NK-92 (cell line): ENCODE data around the gene ELMOD1.

Experiments used
- DNase-seq: peaks from one replicate; lab custom pipeline; 2025; ENCODE audit not compliant: unreplicated experiment; lab: John Stamatoyannopoulos, UW

The ELMOD1 gene

GRCh38 chr11:107583629-107584195 lies 7.2 kb upstream of the ELMOD1 start:
- no peak for DNase-seq

GRCh38 chr11:107587306-107587979 lies 3.5 kb upstream of the ELMOD1 start:
- no peak for DNase-seq

- no peak for DNase-seq
Measured at GRCh38 chr11:107591378-107592230, 657 bp downstream of the ELMOD1 start.

DNA sequence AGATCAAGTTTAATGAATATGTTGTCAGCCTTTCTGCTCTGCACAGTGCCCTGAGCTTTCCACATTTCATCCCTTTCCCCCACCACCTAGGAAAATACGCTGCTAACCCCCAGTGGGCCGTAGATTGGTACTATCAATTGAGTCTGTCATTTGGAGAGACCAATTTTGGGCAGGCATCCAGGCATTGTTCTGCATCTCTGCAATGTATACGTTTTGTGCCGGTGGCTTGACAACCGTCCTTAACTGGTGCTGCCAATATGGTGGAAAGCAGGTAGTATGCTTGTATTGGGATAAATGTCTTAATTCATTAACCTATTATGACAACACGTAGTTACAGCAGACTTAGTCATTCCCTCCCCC lies 1.3 kb downstream of the ELMOD1 start:
- DNase-seq: no peak

DNA sequence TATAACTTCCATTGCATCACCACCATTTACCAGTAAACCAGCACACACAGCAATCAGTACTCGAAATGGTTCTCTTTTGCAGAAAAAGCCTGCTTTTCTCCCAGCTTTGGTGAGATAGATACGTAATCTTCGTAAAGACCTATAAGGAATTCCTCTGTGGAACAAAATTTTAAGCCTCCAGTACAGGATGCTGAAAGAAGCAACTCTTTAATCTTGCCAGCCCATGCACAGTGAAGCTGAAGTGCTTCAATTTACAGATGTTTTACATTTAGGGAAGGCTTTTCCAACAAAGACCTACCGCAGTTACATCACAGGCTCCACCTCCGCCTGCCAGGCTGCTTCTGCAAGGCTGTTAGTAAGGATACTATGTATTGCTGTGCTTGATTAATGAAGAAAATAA lies 1.9 kb downstream of the ELMOD1 start:
- no peak for DNase-seq

- no peak for DNase-seq
Measured at GRCh38 chr11:107593951-107594350, 3.0 kb downstream of the ELMOD1 start.

GRCh38 chr11:107594736-107595135 lies 3.8 kb downstream of the ELMOD1 start:
- no peak for DNase-seq

- DNase-seq: no peak
Measured at GRCh38 chr11:107598225-107599139, 7.5 kb downstream of the ELMOD1 start.

DNA sequence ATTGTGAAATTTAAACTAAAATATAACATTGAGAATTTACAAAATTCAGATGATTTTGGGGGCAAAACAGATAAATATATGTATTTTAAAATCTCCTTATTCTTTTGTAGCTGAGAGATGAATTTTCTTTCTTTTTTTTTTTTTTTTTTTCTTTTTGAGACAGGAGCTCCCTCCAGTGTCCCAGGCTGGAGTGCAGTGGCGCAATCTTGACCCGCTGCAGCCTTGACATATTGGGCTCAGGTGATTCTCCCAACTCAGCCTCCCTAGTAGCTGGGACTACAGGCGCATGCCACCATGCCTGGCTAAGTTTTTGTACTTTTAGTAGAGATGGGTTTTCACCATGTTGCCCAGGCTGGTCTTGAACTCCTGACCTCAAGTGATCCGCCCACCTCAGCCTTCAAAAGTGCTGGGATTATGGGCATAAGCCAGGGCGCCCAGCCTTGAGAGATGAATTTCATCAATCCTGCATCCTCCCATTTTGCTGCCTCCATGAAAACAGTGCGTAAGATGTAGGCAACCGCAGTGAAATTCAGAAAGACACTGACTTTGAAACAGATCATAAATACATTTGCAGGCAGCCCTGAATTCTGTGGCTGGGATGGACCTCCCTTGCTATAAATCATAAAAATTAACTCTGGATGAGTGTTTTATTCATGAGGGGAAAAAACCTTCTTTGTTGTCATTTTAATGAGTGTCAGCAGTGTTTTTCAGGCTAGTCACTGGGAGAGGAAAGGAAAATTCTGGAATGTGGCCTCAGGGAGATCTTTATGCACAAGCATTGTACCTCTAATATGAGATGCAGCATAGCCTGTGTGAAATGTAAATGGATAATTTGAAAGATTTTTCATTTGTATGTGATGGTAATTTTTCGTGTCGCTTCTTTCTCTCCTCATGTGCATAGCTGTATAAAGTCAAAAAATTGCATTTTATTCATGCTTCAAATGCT lies 14.4 kb downstream of the ELMOD1 start:
- DNase-seq: no peak

DNA sequence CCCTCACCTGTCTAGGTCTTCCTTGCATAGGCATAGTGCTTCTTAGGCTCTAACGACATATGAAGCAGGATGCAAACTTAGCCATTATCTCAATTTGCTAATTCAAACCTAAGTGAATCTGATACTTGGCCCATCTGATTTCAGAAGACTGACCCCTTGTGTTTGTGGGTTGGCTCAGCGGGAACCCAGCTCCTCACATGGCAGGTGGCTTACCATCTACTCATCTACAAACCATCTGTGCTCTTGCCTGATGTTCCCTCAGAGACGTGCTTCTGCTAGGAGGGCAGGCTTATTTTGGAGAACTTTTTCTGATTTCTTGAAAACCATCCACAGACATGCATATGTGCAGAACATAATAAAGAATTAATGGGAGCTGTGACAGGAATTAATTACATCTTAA lies 15.2 kb downstream of the ELMOD1 start:
- no peak for DNase-seq

DNA sequence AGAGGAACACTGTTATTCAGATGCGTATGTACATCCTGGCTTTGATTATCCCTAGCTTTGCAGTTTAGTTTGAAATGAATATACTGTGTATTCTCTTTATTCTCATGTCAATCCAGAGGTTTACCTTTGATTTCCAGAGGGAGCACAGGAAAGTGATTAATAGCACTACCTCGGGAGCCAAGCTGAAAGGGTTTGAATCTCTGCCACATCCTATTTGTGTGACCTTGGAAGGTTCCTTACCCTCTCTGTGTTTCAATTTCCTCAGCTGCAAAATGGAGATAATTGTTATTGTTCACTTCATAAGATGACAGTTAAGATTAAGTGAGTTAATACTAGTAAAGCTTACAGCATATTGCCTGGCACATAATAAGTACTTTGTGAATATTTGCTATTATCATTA lies 17.9 kb downstream of the ELMOD1 start:
- DNase-seq: no peak

DNA sequence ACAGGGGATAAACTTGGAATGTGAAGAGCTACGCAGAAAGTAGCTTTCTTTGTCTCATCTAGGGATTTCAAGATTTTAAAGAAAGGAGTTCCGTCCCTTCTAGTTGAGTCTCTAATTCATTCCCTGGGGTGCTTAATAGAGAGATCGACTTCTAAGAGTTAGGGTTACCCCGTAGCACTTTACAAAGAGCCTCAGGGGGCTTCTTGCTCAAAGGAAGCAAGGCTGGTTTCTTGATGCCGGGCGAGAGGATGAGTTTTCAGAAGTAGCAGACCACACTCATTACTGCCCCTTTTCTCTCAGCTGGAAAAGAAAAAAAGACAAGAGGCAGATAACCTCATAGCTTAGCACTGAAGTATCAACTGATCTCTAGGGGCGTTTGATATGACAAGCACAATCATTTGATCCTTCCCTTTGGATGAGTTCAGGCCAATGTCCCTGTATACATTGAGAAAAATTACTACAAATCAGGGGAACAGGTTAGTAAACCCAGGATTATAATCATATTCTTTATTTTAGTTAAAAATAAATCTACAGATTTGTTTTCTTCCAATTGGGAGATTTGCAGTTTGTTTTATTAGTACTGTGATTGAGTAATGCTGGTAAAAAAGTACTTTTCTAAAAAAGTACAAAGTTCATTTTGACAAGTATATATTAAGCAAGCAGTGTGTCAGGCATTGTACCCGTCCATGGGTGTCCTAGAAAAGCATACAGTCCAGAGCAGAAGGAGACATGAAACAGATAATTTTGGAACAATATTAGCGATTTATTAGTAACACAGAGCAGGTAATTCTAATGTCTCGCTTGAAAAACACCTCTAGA lies 18.7 kb downstream of the ELMOD1 start:
- DNase-seq: no peak

GRCh38 chr11:107612445-107612844 lies 21.5 kb downstream of the ELMOD1 start:
- DNase-seq: no peak

GRCh38 chr11:107619926-107620325 lies 29.0 kb downstream of the ELMOD1 start:
- no peak for DNase-seq

GRCh38 chr11:107621081-107621480 lies 30.1 kb downstream of the ELMOD1 start:
- no peak for DNase-seq

GRCh38 chr11:107623183-107623582 lies 32.2 kb downstream of the ELMOD1 start:
- no peak for DNase-seq

- DNase-seq: no peak
Measured at GRCh38 chr11:107624983-107625684, 34.2 kb downstream of the ELMOD1 start.

DNA sequence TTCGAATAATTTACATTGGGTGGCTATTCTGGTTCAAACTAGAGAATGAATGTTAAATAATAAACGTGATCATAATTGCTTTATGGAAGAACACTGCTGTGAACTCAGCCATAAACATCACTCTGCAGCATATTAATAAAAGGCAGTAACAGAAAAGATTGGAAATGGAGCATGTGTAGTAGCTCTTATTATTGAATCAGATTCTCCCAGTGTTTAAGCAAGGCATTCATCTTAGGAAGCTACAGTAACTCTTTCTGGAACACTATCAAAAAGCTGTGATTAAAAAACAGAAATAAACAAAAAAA lies 34.7 kb downstream of the ELMOD1 start:
- DNase-seq: no peak

DNA sequence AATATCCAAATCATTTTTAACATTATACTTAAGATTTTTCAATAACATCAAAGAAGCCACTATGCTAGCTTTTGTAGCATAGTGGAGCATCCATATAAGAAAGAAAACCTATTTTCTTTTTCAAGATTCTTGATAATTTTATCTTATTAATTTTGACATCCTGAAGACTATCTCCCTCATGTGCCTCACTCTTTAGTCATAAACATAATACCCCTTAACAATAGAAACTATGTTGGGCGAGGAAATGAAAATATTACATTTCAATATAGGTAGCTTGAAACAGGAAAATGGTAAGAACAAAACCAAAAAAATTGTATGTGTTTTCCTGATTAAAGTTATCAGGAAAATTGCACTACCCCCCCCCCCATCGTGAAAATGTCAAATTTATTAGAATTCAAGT lies 40.1 kb downstream of the ELMOD1 start:
- no peak for DNase-seq
